GM18499 (cell line): ENCODE measurements around the gene BIN2.
"Not testable (repeated sequence)": the region's sequence is repeated elsewhere in the genome, so short reads cannot be mapped to it uniquely, and the experiment has no call there.

Source experiments
- ATAC-seq: cut with Tn5 transposase; IDR thresholded peaks from one replicate; pipeline ENCODE4 v1.9.1; 2021; ENCODE audit warnings: moderate number of reproducible peaks; ENCODE audit not compliant: insufficient read depth, unreplicated experiment

BIN2 gene

GRCh38 chr12:51265024-51265423 is 59.0 kb downstream of the BIN2 start:
- no peak for ATAC-seq

- no peak for ATAC-seq
Measured at GRCh38 chr12:51264297-51264696, 59.7 kb downstream of the BIN2 start.

- no peak for ATAC-seq
Measured at GRCh38 chr12:51263341-51263740, 60.6 kb downstream of the BIN2 start.

- no peak for ATAC-seq
Measured at GRCh38 chr12:51262758-51263177, 61.2 kb downstream of the BIN2 start.

GRCh38 chr12:51259600-51259999 is 64.4 kb downstream of the BIN2 start:
- ATAC-seq: not testable (repeated sequence)

GRCh38 chr12:51254536-51254935 is 69.4 kb downstream of the BIN2 start:
- ATAC-seq: no peak

- ATAC-seq: no peak
Measured at GRCh38 chr12:51253276-51253675, 70.7 kb downstream of the BIN2 start.

- no peak for ATAC-seq
Measured at GRCh38 chr12:51247523-51248206, 76.3 kb downstream of the BIN2 start.

GRCh38 chr12:51246254-51246853 is 77.6 kb downstream of the BIN2 start:
- no peak for ATAC-seq

GRCh38 chr12:51245476-51246253 is 78.3 kb downstream of the BIN2 start:
- no peak for ATAC-seq

- no peak for ATAC-seq
Measured at GRCh38 chr12:51244269-51244668, 79.7 kb downstream of the BIN2 start.

GRCh38 chr12:51242876-51243275 is 81.1 kb downstream of the BIN2 start:
- no peak for ATAC-seq

- ATAC-seq: no peak
Measured at GRCh38 chr12:51242120-51242519, 81.9 kb downstream of the BIN2 start.

GRCh38 chr12:51240971-51241370 is 83.0 kb downstream of the BIN2 start:
- ATAC-seq: no peak

GRCh38 chr12:51238510-51239334 is 85.3 kb downstream of the BIN2 start, which contains the start of gene DAZAP2:
Gene DAZAP2, plus strand, starts transcription at chr12:51238826. Its CDS starts 82 bp downstream, at chr12:51238908.
- peak; percentile 73 for ATAC-seq

- no peak for ATAC-seq
Measured at GRCh38 chr12:51238037-51238509, 85.9 kb downstream of the BIN2 start.

- ATAC-seq: no peak
Measured at GRCh38 chr12:51234530-51234929, 89.4 kb downstream of the BIN2 start.

- ATAC-seq: no peak
Measured at GRCh38 chr12:51232642-51233041, 91.3 kb downstream of the BIN2 start.
